Neural crest cell (in vitro differentiated cells): ENCODE results near the gene DOHH. TPM values are rescaled to one million over a fixed set of nuclear protein-coding genes. Genes with fewer than 3 reads are reported as not detected.

Source experiments
- DNase-seq: peaks from one replicate; pipeline ENCODE4 v3.0.0; 2021; ENCODE audit warnings: low read depth, mixed read lengths, low spot score
- H3K27ac Mint-ChIP-seq: one replicate; pipeline ENCODE4 v1.8.0; 2021; ENCODE audit warnings: mild to moderate bottlenecking, mixed read lengths; ENCODE audit not compliant: unreplicated experiment
- H3K27me3 Mint-ChIP-seq: 2 replicates; pipeline ENCODE4 v1.8.0; 2021; ENCODE audit warnings: low read depth, mild to moderate bottlenecking, mixed read lengths
- H3K36me3 Mint-ChIP-seq: 2 replicates; pipeline ENCODE4 v1.8.0; 2021; ENCODE audit warnings: low read depth, mild to moderate bottlenecking, mixed read lengths
- H3K4me1 Mint-ChIP-seq: 2 replicates; pipeline ENCODE4 v1.8.0; 2021; ENCODE audit warnings: mixed read lengths
- H3K4me3 Mint-ChIP-seq: one replicate; pipeline ENCODE4 v1.8.0; 2021; ENCODE audit warnings: mild to moderate bottlenecking, mixed read lengths
- H3K9me3 Mint-ChIP-seq: 2 replicates; pipeline ENCODE4 v1.8.0; 2021; ENCODE audit warnings: mixed read lengths
- total RNA-seq: library from RNA; stranded (reverse); gene quantifications from 2 replicates; pipeline ENCODE4 v1.2.1, GENCODE V29; 2021
- TF ChIP-seq, protein P1 (sequence below): fragments of 200-600 bp; sonication (generic); conservative IDR thresholded peaks from 2 replicates; pipeline ENCODE4 v1.5.0; 2021; ENCODE audit warnings: antibody characterized with exemption, mild to moderate bottlenecking

The DOHH gene
- total RNA-seq, 1 donor from 2014 or later = 12.8 TPM

DNA sequence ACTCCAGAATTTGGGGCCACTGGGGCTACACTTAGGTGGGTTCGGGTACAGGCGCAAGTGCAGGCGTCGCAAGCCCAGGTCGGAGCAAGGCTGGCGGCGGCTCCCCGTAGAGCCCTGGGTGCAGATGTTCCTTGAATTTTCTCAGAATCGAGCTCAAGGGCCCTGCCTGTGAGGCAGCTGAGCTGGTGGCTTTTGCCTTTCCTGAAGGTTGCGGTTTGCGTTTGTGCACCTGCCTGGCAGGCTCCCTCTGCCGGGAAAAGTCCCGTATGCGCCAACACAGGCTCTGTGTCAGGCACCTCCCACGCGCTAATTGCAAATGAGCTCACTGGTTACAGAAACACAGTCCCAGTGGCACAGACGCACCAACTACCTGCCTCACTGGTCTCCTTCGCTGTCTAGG lies 5.9 kb downstream of the DOHH start:
- no peaks in the 10 kb centered on the region for H3K9me3 Mint-ChIP-seq
- H3K27me3 Mint-ChIP-seq = no peaks in the 10 kb centered on the region
- no peak overlapping the region for H3K27ac Mint-ChIP-seq
- TF ChIP-seq, protein P1, sequence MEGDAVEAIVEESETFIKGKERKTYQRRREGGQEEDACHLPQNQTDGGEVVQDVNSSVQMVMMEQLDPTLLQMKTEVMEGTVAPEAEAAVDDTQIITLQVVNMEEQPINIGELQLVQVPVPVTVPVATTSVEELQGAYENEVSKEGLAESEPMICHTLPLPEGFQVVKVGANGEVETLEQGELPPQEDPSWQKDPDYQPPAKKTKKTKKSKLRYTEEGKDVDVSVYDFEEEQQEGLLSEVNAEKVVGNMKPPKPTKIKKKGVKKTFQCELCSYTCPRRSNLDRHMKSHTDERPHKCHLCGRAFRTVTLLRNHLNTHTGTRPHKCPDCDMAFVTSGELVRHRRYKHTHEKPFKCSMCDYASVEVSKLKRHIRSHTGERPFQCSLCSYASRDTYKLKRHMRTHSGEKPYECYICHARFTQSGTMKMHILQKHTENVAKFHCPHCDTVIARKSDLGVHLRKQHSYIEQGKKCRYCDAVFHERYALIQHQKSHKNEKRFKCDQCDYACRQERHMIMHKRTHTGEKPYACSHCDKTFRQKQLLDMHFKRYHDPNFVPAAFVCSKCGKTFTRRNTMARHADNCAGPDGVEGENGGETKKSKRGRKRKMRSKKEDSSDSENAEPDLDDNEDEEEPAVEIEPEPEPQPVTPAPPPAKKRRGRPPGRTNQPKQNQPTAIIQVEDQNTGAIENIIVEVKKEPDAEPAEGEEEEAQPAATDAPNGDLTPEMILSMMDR = no peak
- H3K36me3 Mint-ChIP-seq = peaks cover 5% of the 10 kb centered on the region
- H3K4me3 Mint-ChIP-seq = no peak overlapping the region
- no peak for DNase-seq
- peaks cover 3% of the 10 kb centered on the region for H3K4me1 Mint-ChIP-seq

DNA sequence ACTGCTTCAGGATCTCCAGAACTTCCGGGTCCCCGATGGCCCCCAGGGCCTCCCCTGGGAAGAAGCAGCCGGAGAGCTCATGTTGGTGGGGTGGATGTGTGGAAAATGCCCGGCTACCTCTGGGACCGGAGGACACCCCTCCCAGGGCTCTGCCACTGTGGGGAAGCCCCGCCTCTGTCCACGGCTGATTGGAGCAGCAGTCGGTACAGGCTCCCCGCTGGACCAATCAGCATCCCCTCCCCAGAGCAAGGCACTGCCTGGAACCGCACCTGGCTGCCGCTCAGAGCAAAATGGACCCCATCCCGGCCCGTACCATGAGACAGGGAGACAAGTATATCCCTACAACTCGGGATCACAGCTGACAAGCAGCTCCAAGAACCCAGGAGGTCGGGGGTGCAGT lies 6.4 kb downstream of the DOHH start:
- no peak overlapping the region for H3K27ac Mint-ChIP-seq

DNA sequence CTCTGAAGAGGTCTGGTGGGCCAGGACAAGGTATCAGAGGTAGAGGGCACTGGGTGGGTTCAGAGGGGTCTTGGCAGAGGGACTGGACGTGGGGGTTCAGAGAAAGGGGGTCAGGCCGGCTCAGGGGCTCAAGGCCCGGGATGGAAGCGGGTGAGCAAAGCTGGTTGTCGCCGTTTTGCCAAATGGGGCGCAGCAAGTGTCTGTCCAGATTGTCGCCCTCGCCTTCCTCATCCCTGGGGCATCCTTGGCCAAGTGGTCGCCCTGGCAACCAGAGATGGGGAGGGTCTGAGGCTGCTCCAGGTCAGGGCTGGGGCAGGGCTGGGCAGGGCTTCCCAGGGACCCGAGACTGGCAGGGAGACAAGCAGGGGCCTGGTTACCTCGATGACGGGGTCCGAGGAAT lies 6.8 kb downstream of the DOHH start:
- TF ChIP-seq, protein P1 = no peak
- no peak overlapping the region for H3K27ac Mint-ChIP-seq

More for the DNA sequence above, 6.4 kb downstream of the DOHH start:
- DNase-seq = no peak
- TF ChIP-seq, protein P1 = no peak
- no peaks in the 10 kb centered on the region for H3K9me3 Mint-ChIP-seq
- H3K36me3 Mint-ChIP-seq = peaks cover 5% of the 10 kb centered on the region
- no peak overlapping the region for H3K4me3 Mint-ChIP-seq
- H3K4me1 Mint-ChIP-seq = peaks cover under 1% of the 10 kb centered on the region
- H3K27me3 Mint-ChIP-seq = no peaks in the 10 kb centered on the region

DNA sequence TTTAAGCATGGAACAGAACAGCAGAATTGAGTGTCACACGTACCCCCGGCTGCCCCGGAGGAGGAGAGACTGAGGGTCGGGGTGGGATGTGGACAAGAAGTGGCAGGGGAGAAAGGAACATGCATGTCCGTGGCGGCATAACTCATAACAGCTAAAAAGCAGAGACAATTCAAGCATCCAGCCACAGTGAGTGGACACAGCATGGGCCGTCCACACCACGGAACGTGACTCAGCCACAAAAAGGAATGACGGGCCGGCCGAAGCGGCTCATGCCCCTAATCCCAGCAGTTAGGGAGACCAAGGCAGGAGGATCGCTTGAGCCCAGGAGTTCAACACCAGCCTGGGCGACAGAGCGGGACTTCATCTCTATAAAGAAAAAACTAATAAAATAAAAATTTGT lies 7.6 kb downstream of the DOHH start:
- TF ChIP-seq, protein P1 = no peak
- no peak overlapping the region for H3K4me3 Mint-ChIP-seq
- H3K27ac Mint-ChIP-seq = no peak overlapping the region
- no peak for DNase-seq
- H3K27me3 Mint-ChIP-seq = no peaks in the 10 kb centered on the region
- H3K9me3 Mint-ChIP-seq = no peaks in the 10 kb centered on the region
- H3K36me3 Mint-ChIP-seq = peaks cover 4% of the 10 kb centered on the region
- no peaks in the 10 kb centered on the region for H3K4me1 Mint-ChIP-seq

More for the DNA sequence above, 6.8 kb downstream of the DOHH start:
- Mint-ChIP-seq H3K27me3 (no peaks in the 10 kb centered on the region), H3K9me3 (no peaks in the 10 kb centered on the region), H3K4me1 (no peaks in the 10 kb centered on the region), H3K36me3 (peaks cover 5% of the 10 kb centered on the region), H3K4me3 (no peak overlapping the region)
- DNase-seq = no peak

DNA sequence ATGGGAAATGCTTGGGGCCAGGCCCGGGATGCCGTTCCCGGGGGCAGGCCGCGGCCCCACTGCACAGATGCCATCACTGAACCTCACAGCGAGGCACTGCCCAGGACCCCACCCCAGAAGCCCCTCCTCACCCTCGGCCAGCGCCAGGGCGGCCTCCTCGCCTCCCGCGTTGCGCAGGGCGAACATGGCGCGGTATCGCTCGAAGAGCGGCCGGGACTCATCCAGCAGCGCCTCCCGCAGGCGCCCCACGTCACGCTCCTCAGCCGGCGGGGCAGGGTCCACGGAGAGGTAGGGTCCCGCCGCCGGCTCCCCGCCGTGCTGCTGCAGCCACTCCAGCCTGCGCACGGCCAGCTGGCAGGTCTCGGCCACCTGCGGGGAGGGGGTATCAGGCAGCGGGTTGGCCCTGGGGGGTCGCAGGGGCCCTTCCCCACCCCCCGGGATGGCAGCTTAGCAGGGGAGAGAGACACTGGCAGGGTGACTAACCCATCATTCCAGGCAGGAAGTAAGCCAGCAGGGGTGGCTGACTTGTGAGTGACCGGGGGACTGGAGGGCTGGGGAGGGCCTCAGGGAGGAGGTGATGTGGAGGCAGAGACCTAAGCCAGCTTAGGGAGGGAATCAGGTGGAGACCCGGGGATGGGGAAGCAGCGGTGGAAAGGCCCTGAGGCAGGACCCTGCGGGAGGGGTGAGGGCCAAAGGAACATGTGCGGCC lies 8.2 kb downstream of the DOHH start:
- Mint-ChIP-seq H3K9me3 (no peaks in the 10 kb centered on the region), H3K4me3 (no peak overlapping the region), H3K36me3 (peaks cover 3% of the 10 kb centered on the region), H3K4me1 (no peaks in the 10 kb centered on the region), H3K27ac (no peak overlapping the region), H3K27me3 (no peaks in the 10 kb centered on the region)
- DNase-seq = no peak
- TF ChIP-seq, protein P1 = no peak
